ENCODE measurements around the gene NPAS3.

DNA sequence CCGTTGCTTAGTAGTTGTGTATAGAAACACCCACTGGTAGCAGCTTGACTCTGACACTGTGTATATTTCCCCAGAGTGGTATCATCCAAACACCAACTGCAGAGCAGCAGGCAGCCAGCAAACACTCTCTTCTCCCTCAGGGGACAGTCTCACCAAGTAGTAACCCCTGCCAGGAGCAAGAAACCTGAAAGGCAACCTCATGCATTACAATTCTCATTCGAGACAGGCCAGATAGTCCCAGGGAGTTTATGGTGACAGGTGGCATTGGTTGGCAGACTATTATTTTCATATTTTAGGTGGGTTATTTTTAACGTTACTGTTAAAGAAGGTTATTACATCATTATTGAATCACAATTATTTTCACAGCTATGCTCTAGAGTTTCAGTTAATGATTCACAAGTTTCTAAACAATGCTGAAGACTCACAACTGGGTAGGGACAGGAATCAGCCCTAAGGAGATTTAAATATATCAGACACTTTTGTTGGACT lies 789.4 kb downstream of the NPAS3 start:
- TF ChIP-seq POLR2A (IDR thresholded peaks at IDR 0.05; ENCODE audit: low read length) (no peak), GATA1 (IDR thresholded peaks at IDR 0.05; ENCODE audit: low read depth, low read length) (no peak)

All from erythroblast (primary cell).